NK-92 (cell line): ENCODE results near the gene CDK2.
A peak's percentile ranks its signal among the peaks of the same experiment; 100 is the strongest.

Experiments
- DNase-seq: peaks from one replicate; lab custom pipeline; 2025; ENCODE audit not compliant: unreplicated experiment; lab: John Stamatoyannopoulos, UW

The CDK2 gene

GRCh38 chr12:55937981-55938380 is 28.6 kb upstream of the CDK2 start:
- DNase-seq, result no peak

- no peak for DNase-seq
Observed at GRCh38 chr12:55938826-55939501, 27.7 kb upstream of the CDK2 start.

DNA sequence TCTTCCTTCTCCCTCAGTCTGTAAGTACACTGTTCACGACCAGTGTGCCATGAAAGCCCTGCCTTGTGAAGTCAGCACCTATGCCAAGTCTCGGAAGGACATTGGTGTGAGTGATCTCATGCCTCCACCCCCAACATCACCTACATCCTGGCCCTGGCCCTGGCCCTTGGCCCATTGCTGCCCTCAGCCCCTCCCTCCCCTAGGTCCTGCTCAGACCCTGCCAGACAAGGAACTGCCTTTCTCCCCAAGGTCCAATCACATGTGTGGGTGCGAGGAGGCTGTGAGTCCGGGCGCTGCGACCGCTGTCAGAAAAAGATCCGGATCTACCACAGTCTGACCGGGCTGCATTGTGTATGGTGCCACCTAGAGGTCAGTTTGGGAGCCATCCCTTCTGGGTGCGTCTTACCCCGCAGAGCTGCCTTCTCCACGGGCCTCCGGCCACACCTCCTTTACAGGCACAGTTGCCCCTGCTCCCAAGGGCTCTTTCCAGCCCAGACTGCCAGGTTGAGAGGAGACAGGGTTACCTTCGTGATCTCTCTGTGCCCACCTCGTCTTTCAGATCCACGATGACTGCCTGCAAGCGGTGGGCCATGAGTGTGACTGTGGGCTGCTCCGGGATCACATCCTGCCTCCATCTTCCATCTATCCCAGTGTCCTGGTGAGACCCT is 26.4 kb upstream of the CDK2 start:
- DNase-seq, result no peak

DNA sequence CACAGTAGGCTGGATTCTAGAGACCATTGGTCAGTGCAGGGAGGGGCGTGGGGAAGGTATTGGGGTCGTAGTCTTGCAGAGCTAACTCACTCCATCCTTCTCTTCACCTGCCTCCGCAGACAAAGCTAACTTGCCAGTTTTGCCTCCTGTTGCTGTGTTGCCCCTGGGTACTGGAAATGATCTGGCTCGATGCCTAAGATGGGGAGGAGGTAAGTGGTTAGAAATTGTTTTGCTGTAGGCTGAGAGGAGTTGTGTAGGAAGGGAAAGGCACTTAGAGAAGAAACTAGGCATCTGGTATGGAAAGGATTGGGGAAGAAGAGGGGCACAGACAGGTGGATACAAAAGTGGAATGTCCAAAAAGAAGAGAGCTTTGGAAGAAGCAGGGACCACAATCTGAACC is 24.6 kb upstream of the CDK2 start:
- no peak for DNase-seq

DNA sequence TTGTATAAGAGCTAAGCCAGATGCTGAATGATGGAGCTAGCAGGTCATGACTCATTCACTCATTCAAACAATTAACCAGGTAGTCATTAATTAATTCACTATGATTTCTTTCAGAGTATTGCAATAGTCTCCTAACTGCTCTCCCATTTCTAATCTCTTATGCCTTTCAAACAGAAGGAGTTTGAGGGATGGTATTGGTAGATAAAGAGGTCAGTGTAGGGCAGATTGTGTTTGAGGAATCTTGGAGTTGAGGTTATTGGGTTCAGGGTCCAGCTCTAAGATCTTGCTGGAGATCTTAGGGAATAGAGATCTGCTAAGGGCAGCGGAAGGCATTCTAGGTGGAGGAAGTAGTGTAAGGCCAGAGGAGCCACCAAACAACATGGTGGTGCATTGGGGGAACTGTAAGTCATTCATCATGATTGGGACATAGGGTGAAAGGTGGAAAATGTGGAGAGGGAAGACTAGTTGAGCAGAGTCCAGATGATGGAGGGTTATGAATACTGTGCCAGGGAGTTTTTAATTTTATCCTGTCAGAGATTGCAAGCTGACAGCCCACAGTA is 24.0 kb upstream of the CDK2 start:
- no peak for DNase-seq

GRCh38 chr12:55946553-55946952 is 20.1 kb upstream of the CDK2 start:
- DNase-seq, result no peak

DNA sequence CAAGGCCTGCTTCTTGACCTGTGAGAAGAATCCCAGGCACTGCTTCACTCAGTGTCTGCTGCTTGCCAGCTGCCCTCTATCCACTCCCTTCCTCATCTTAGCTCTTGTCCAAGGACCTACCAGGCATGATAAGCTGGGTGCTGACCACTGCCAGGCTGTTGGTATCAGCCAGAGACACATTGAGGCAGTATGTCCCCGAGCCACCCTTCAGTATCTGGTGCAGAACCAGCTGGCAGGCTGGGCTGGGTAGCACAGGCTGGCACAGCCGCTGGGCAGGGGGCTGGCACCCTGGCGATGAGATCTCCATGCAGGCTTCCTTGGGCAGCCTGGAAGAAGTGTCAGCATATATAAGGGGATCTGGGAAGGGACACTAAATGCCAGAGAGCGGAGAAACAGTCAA is 11.3 kb upstream of the CDK2 start:
- no peak for DNase-seq

- no peak for DNase-seq
Observed at GRCh38 chr12:55955800-55956508, 10.7 kb upstream of the CDK2 start.

- DNase-seq, result no peak
Observed at GRCh38 chr12:55957106-55957859, 9.3 kb upstream of the CDK2 start.

- DNase-seq, result no peak
Observed at GRCh38 chr12:55963760-55964159, 2.9 kb upstream of the CDK2 start.

DNA sequence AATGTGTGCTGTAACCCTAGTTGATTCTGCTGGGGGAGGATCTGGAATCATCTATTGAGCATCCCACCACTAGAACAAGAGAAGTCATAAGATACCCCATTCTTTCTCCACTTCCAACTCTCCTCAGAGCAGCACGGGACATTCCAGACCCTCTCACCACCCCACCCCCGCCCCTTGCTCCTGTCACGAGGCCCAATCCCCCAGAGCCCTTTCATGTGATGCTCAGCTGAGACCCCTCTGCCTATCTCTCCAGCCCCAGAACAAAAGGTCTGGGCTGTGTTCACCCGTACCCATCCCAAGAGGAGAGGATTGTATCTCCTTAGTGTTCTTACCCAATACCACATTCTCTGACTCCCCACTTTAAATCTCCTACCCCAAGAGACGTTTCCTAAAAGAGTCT is 1.4 kb upstream of the CDK2 start:
- no peak for DNase-seq

GRCh38 chr12:55965941-55966407 is 656 bp upstream of the CDK2 start, which contains the start of gene PMEL:
PMEL (minus strand) TSS chr12:55966042; CDS start chr12:55966011, 31 bp downstream.
- DNase-seq, result no peak

DNA sequence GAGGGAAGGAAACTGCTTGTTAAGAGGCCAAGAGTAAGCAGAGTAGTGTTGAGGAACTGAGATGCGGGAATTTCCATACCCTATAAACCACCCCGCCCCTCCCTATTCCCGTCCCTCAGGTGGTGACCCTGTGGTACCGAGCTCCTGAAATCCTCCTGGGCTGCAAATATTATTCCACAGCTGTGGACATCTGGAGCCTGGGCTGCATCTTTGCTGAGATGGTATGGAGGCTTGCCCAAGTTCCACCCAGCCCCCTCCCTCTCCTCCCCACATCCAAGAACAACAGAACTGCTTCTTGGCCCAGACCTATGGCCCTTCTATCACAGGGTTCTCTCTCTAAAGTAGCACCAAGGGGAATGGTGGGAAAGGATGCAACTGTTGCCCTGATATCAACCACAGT is 2.7 kb downstream of the CDK2 start:
- no peak for DNase-seq

GRCh38 chr12:55970775-55971174 is 4.1 kb downstream of the CDK2 start:
- DNase-seq, result no peak

- no peak for DNase-seq
Observed at GRCh38 chr12:55972042-55972441, 5.4 kb downstream of the CDK2 start.

GRCh38 chr12:55972456-55972855 is 5.8 kb downstream of the CDK2 start:
- no peak for DNase-seq

- DNase-seq, result no peak
Observed at GRCh38 chr12:55972911-55973598, 6.4 kb downstream of the CDK2 start.

DNA sequence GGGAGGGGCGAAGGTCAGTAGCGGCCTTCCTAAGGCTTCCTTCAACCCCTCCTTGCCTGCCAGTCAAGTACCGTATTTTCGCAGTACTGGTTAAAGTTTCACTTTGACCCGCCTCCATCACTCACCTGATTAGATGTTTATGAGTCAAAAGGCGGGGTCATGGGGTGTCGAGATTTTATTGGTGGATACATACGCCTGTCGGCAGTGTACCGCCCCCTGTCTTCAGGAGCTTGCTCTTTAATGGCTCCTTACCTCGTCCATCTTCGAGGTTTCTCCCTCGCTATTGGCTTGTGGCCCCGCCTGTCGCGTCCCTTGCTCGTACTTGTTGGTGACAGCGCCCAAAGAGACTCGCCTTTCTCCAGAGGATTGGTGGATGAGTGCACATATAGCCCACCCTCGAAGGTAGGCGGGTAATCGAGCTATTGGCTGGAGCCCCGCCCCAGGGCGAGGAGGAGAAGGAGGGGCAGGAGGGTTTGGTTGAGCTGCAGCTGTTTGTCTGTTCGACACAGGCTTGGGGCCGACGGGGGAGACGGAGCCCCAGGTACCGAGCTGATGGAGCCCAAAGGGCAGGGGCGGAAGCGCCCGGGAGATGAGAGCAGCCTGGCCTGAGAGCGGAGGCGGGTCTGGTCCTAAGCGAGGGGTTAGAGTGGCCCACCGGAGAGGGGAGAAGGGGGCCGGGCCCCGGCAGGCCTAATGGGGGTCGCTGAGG is 7.1 kb downstream of the CDK2 start, which contains the start of gene RAB5B:
RAB5B (plus strand) TSS at position 480 of the 709 bp plus-strand sequence. CDS start 12,883 bp downstream, outside the sequence.
- DNase-seq, result peak; percentile 93

DNA sequence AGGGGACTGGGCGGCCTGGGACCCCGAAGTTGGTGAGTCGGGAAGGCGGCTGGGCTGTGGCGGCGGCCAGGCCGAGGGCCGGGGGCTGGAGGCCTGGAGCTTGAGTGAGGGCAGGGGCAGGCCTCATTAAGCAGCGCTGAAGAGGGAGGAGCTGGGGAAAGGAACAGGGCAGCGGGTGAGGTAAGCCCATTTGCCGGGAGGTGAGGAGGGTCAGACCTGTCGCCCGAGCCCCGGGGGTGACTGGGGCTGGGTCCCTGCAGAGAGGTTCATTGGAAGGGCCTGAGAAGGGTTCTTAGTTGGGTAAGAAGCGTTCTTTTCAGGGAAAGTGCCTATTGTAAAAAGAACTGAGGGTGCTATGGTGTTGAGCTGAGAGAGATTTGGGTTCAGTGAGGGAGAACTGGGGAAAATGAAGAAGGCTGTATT is 7.7 kb downstream of the CDK2 start:
- no peak for DNase-seq

- no peak for DNase-seq
Observed at GRCh38 chr12:55978393-55978792, 11.8 kb downstream of the CDK2 start.
